Measurements from ENCODE around the gene DOK6.

- TF ChIP-seq HNRNPH1 (optimal IDR thresholded peaks at IDR 0.05; ENCODE audit: low read depth, low read length) (no peak), SUZ12 (IDR thresholded peaks at IDR 0.05; ENCODE audit: low read depth, low read length) (no peak), ZSCAN9 (CRISPR knock-in tag; IDR thresholded peaks at IDR 0.05; ENCODE audit: borderline replicate concordance) (no peak), FOXK2 (IDR thresholded peaks at IDR 0.05) (no peak), ZNF431 (CRISPR knock-in tag; IDR thresholded peaks at IDR 0.05; ENCODE audit: borderline replicate concordance, low read depth) (no peak), PHF21A (CRISPR knock-in tag; IDR thresholded peaks at IDR 0.05) (no peak), POLR2AphosphoS2 (IDR thresholded peaks at IDR 0.05; ENCODE audit: low read depth, low read length) (no peak), KDM2A (CRISPR knock-in tag; IDR thresholded peaks at IDR 0.05; ENCODE audit: borderline replicate concordance, low read depth) (no peak), TAF1 (CRISPR knock-in tag; IDR thresholded peaks at IDR 0.05) (no peak), ZNF569 (CRISPR knock-in tag; IDR thresholded peaks at IDR 0.05; ENCODE audit: borderline replicate concordance) (no peak), CTCF (CRISPR knock-in tag; IDR thresholded peaks at IDR 0.05) (no peak)
Observed at GRCh38 chr18:69557282-69557681, 156.6 kb downstream of the DOK6 start.
